ENCODE results near the gene NHSL1.
"Not testable (repeated sequence)": the region's sequence is repeated elsewhere in the genome, so short reads cannot be mapped to it uniquely, and the experiment has no call there.

Gene NHSL1

DNA sequence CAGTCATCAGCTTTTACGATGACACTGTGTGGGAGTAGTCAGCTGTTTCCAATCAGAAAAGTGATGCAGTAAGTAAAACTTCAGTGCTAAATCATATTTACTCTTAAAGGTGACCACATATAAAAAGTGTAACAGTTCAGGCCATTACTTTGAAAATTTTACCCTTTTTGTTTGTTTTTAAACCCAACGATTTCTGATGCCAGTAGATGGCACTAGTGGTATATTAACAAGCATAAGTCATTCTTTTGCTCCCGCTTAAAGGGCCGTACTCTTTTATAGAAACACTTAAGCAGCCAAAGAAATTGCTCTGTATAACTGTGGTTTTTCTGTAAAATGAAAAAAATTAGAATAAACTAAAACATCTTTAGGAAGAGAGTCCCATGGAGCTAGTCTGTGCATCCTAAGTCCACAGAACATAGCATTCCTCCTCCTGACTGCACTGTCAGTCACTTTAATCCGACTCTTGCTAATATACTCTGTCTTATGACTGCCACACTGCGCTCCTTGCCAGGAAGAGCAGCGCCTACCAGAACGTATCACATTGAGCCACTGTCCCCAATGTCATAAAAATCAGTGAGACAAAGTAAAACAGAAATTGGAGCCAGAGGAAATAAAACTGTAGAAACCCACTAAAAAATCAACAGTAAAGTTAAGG, 70.2 kb downstream of the NHSL1 start:
- DNase-seq (ENCODE audit: low read depth in 2 of 2): no peak

DNA sequence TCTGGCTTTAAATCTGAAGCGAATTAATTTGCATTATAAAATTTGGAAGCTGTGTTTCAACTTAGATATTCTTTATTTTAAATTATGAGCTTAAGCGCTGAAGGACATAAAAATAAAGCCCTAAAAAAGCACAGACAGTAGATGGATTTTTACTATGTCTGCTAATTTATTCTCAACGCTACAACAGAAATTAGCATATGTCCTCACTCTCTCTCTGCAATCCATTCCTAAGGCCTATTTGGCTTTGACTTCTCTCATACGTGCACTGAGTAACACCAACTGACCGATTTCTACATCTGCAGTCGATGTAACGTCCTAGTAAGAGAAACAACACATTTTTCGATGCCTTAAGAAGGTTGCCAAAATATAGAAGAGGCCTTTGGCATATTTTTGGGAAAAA, 71.6 kb downstream of the NHSL1 start:
- no peak for DNase-seq (ENCODE audit: low read depth in 2 of 2)

DNA sequence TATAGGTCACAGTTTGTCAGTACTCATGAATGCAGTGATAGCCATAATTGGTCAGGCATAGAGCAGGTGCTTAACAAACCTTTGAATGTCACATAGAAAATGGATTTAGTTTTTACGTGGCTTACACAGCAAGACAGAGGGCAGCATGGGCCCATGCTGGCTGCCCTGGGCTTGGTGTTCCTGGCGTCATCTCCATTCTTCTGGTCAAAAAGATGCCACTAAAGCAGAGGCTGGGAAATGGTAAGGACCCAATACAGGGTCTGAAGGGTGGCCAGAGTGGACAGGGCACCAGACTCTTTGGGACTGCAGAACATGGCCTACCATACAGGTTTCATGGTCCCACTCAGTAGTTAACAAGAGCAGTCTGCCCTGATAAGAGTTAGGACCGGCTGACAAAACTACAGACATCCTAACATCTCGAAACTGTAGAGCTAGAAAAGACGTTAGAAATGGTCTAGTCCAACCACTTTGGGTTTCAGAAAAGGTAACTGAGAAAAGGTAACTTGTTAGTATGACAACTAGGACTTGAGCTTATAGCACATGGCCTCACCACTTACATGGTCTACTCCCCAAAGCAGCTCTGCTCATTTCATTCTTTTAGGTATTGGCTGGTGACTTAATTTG, 72.7 kb downstream of the NHSL1 start:
- DNase-seq (ENCODE audit: low read depth in 2 of 2): no peak

DNA sequence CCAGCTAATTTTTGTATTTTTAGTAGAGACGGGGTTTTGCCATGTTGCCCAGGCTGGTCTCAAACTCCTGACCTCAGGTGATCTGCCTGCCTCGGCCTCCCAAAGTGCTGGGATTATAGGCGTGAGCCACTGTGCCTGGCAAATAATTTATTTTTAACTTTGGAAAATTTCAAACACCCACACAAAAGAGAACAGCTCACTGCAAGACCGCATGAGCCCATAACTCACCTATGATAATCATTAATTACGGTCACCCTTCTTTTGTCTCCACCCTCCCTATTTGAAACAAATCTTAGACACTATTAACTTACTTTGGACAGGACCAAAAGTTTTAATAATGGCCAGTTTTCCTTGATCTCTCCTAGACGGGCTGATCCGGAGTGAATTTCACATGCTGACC, 74.0 kb downstream of the NHSL1 start:
- DNase-seq (ENCODE audit: low read depth in 2 of 2): not testable (repeated sequence)

DNA sequence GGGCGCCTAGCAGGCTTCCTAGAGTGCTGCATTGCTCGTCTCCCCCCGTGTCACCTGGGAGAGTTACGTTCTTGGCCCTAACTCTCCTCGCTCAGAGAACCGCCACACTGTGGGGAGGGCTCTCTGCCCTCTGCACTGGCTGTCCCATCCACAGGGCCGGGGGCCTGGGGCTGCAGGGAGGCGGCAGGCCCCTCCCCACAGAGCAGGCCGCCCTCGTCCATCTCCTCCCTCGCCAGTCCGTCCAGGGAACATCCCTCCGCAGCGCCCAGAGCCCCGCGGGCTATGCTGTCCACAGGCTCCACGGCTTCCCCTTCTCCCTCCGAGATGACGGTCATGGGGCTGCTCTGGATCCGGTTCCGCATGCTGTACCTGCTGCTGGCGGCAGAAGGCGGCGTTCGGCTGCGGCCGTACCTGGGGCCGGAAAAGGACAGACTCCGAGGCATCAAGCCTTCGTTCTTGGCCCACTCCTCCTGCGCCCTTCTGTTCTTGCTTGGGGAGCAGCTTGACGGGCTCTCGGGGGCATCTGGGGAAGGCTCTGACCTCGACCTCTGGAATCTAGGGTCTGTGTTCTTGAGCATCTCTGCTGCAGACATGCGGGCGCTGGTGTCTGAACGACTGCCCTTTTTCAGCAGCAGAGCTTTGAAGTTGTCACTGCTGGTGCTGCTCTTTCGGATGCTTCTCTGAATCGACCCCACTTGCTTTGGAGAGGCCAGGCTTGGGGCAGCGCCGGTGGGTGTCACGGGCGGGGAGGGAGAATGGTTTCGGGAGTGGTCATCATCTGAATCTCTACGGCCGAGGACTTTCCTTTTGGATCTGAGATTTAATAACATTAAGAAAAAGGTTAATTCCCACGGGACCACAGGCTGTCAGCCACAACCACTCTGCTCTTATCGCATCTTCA, 75.0 kb downstream of the NHSL1 start:
- DNase-seq (ENCODE audit: low read depth in 2 of 2): no peak

DNA sequence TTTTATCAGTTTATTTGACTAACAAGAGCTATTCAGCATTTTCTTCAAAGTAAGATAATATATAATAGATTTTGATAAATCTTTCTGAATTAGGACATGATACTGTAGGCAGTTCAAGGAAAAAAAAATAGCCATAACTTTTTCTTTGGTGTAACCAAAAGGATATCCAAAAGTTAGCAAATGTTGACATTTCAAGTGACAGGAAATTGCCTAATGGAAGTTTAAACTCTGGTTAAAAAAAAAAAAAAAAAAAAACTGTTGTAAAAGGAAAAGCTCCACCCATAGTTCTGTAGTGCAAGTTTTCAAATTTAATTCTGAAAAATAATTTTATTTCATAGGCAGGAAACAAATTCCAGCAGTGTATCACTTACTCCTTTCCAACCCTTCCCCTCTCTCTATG, 76.4 kb downstream of the NHSL1 start:
- no peak for DNase-seq (ENCODE audit: low read depth in 2 of 2)

DNA sequence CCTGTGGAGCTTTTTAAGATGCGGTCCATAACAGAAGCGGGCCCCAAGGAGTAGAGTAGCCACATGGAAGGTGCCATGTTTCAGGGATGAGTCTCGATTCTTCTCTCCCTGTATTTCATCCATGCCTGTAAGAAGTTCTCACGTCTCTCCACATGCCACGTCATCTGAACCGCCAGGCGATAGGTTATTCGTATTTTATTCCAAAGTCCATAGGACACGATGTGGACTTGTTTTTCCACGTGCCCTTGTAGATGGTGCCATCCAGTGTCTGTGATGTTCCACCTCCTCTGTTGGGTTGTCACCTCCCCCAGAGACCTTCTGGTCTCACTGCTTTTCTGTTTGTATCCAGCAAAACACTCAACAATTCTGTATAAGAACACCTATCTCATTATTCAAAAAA, 77.7 kb downstream of the NHSL1 start:
- no peak for DNase-seq (ENCODE audit: low read depth in 2 of 2)

DNA sequence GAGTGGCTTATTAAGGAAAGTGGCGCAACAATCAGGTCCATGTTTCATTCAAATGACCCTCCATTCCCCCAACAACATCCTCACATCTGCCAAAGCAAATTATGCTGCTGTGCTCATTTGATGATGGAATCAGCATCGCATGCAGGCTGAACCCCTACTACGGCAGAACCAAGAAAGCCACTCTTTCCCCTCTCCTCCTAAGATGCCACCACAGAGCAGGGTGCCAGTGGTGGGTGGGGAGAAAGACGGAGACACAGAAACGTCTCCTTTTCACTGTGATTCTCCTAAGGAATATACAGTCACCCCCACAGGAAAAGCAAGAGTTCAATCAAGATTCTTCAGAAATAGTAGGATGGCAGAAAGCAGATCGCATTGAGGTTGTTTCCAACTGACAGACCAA, 78.2 kb downstream of the NHSL1 start:
- DNase-seq (ENCODE audit: low read depth in 2 of 2): no peak

DNA sequence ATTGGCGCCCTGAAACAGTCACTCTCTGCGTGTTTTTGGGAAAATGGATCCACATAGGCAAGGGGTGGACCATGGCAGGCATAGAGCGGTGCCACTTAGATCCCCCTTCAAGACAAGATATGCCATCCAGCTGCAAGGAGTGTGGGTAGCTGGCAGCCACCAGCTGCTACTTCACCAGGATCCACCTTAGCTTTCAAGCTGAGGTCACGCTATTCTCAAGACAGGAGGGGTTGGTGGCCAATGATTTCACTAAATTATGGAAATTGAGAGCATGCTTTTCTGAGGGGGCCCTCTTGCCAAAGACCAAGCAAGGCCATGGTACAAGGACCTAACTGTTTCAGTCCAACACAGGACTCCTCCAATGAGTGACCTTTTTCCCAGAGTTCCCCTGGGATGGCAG, 78.9 kb downstream of the NHSL1 start:
- DNase-seq (ENCODE audit: low read depth in 2 of 2): no peak

DNA sequence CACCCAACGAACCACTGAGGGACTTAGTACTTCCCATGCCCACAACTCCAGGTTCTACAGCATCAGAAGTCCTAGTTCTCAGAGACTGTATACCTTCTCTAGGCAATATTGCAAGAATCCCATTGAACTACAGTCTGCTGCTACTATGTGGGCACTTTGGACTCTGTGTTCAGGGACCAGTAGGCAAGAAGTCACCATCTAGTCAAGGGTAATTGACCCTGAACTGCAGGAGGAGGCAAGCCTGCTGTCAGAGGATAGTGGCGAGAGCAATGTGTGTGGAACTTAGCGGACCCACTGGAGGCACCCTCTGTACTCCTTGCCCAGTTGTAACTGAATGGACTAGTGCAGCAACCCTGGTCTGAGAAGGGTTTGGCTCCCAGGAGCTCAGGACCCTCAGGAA, 79.5 kb downstream of the NHSL1 start:
- DNase-seq (ENCODE audit: low read depth in 2 of 2): no peak

DNA sequence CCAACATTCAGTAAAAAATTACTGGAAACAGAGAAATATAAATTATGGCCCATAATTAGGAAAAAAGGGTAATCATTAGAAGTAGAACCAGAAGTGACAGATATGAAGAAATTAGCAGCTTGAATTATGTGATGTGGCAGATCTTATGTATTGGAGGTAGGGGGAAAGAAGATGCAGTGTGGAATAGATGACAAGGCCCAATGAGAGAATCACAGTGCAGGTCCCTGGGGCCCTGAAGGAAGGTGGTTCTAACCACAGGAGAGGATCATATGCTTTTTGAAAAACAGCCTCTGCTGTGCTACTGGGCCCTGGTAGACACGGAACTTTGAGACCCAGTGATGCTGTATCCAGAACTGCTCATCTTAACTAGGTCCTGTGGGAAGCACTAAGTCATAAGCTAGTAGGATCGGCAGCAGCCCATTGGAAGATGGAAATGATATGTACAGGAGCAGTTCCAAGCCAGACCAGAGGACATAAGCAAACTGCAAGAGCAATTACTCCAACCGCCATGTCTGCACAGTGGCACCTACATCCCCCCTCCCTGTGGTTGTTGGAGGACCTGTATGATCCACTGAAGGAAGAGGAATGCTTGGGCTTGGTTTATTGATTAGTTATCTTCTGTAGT, 81.1 kb downstream of the NHSL1 start:
- DNase-seq (ENCODE audit: low read depth in 2 of 2): no peak

DNA sequence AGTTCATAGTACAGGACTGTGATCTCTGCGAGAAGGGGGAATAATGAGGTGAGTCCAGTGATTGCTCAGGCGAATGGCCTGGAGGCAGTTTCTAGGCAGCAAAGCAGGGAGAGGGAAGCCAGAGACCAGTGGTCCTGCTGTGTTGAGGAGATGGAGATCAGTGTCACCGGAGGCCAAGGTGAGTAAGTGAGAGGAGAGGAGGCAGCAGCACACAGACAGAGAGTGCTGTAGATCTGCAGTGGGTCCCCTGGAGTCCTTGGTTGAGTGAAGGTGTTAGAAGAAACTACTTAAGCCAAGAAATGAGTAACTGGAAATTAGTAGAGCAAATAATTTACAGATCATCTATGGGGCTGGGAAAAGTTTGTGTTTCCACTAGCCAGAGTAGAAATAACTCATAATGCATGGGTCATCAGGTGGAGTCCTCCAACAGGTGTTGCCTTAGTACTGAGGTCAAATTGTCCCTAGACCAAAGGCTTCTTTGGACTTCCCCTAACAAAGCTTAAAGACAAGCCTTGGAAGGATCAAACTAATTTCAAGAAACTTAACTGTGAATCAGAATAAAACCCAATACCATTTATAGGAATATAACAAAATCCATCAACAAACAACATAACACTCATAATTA, 81.7 kb downstream of the NHSL1 start:
- DNase-seq (ENCODE audit: low read depth in 2 of 2): no peak

DNA sequence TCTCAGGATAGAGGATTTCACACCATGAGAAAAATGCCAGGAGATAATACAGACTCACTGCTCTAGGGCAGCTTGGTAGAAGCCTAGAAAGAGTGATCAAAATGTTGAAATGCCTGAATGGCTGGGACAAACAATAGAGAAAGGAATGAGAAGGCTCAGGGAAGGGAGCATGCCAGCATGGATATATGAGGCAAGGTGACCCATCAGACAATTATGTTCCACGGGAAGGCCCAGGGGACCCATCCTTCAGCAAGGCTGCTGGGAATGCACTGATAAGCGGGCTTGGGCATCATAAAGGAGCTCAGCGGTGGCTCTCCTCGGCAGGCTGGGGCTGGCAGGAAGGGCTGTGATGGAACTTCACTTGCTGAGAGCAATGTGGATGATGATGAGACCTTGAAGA, 83.1 kb downstream of the NHSL1 start:
- no peak for DNase-seq (ENCODE audit: low read depth in 2 of 2)

DNA sequence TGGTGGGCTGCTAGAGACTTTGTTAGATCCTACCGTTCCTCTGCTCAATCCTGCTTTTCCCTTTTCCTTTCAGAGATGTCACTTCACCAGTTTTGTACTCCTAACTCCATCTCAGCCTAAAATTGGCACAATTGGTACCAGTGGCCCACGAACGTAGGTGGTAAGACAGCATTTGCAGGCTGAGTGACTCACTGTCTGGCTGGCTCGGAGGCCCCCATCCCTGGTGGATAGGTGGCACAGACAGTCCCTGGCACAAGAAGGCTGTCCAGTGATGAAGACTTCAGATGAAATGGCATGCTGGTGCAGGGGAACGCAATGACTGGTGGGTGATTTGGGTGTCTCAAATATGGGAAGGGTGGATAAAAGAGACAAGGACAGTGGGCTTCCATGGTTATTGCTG, 84.2 kb downstream of the NHSL1 start:
- no peak for DNase-seq (ENCODE audit: low read depth in 2 of 2)

DNA sequence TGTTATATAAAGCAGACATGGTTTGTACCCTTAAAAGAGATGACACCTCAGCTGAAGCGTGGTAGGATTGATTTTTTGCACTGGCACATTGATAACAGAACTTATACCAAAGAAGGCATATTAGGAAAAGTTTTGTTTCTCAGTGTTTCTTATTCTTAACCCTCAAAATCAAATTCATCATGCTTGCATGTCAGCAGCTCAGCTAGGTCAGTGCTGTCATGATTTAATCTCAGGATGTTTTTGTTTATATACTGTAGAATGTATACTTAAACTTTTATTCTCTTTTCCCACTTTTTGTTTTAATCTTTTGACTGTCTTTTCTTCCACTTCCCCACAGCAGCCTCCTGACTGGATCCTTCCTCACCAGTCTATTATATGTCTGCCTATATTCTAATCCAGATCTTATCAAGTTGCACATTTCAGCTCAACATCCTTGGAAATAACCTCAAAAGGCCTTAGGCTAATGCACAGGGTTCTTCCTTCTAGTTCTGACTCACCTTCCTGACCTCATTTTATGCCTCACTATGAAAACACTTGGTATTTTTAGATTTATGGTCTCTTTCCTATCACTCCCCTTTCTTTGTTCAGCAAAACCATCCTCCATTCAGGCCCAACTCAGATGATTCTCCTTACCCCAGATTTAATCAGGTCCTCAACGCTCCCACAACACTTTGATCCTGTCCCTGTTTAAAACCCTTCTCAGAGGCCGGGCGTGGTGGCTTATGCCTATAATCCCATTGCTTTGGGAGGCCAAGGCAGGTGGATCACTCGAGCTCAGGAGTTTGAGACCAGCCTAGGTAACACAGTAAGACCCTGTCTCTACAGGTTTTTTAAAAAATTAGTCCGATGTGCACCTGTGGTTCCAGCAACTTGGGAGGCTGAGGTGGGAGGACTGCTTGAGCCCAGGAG, 88.1 kb downstream of the NHSL1 start:
- no peak for DNase-seq (ENCODE audit: low read depth in 2 of 2)

DNA sequence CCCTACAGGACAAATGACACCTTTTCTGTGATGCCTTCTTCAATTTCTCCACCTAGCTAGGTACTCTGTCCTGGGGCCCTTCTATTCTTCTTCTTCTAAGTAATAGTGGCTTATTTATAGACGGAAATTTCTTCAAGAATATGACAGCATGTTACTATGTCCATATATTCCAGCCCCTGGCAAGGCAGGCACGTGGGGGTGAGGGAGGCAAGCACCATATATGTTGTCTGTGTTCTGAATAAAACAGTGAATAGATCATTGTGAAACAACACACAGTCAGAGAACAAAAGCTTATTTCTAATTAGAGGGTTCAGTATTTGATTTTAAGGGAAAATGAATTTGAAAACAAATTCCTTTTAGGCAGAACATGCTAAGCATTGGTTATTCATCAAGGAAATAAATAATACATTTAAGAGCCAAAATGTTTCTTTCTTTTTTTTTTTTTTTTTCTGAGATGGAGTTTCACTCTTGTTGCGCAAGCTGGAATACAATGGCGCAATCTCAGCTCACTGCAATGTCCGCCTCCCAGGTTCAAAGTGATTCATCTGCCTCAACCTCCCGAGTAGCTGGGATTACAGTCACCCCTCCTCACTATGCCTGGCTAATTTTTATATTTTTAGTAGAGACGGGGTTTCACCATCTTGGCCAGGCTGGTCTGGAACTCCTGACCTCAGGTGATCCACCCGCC, 89.1 kb downstream of the NHSL1 start:
- no peak for DNase-seq (ENCODE audit: low read depth in 2 of 2)

DNA sequence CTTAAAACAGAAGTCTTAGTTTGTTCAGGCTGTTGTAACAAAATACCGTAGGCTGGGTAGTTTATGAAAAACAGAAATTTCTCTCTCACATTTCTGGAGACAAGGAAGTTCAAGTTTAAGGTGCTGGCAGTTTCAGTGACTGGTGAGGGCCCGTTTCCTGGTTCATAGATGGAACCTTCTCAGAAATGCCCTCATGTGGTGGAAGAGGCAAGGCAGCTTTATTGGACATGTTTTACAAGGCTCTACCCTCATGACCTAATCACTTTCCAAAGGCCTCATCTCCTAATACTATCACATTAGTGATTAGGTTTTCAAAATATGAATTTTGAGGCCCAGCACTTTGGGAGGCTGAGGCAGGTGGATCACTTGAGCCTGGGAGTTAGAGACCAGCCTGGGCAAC, 92.9 kb downstream of the NHSL1 start:
- no peak for DNase-seq (ENCODE audit: low read depth in 2 of 2)

DNA sequence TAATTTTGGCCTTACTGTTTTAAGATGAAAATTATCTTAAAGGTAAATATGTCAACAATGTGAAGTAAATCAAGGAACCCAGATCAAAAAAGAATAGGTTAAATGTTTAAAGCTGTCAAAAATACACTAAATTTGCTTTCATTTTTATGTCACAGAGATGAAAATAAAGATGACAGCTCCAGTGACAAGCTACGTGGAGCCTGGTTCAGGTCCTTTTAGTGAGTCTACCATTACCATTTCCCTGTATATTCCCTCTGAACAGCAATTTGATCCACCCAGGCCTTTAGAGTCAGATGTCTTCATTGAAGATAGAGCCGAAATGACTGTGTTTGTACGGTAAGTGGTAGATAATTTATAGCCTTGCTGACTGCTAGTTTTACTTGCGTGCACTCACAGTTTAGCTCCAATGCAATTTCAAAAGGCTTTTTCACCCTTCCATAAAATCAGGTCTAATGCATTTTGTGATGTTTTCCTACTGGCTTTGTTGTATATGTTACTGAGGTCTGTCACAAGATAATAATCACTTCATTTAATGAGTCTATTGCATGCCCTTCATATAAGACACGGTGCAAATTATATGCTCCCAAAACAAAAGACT, 93.4 kb downstream of the NHSL1 start:
- no peak for DNase-seq (ENCODE audit: low read depth in 2 of 2)

DNA sequence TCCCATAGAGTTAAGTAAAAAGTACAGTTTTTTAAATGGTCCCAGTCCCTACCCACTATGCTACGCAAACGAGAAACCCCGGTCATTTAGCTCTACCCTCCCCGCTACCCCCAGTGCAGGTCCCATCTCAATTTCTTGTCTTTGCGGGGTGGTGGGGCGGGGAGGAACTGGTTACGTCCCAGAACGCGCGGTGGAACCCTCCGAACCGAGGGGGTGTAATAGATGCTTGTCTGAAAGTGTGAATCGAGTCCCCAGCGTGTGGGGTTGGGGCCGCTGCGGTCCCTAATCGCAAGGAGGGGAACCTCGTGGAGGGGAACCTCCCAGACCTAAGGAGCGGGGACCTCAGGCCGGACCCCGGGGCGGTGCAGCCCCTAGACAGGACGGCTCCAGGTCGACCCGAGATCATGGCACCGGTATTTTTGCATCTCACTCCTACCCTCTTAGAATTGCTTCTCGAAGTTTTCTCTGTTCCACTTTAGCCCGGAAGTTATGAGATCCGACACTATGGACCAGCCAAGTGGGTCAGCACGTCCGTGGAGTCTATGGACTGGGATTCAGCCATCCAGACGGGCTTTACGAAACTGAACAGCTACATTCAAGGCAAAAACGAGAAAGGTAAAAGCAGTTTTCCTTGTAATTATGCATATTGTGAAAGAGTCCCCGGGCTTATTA, 94.5 kb downstream of the NHSL1 start:
- DNase-seq (ENCODE audit: low read depth in 2 of 2): peak in 1 of 2 experiments; percentile 15

Measured in stimulated activated CD4-positive, alpha-beta T cell treated with anti-CD3 and anti-CD28 coated beads, Interleukin-12 subunit alpha, Interleukin-12 subunit beta, amount 100 ng/mL, for 24 hours (primary cell).